COR-L47 (cell line): ENCODE results near the gene TOMM34.

Experiments used
- DNase-seq: peaks from one replicate; lab custom pipeline; 2025; lab: John Stamatoyannopoulos, UW

Gene TOMM34

GRCh38 chr20:44930517-44931168 lies 29.6 kb downstream of the TOMM34 start:
- no peak for DNase-seq

- no peak for DNase-seq
Measured at GRCh38 chr20:44928595-44928994, 31.6 kb downstream of the TOMM34 start.

- no peak for DNase-seq
Measured at GRCh38 chr20:44924541-44924940, 35.7 kb downstream of the TOMM34 start.

DNA sequence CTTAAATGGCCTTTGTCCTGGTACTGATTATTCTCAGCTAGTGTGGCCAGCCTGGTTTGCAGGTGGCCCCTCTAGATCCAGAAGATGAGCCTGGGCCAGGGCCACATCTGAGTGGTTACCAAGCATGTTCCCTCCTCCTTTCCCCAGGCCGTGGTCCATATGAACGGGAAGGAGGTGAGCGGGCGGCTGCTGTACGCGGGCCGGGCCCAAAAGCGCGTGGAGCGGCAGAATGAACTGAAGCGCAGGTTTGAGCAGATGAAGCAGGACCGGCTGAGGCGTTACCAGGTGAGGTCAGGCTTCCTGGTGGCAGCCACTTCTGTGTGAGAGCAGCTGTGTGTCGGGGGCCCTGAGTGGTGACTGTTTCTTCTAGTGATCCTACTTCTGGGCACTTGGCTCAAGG lies 38.8 kb downstream of the TOMM34 start:
- DNase-seq: no peak

- DNase-seq: no peak
Measured at GRCh38 chr20:44918761-44919160, 41.4 kb downstream of the TOMM34 start.

- DNase-seq: no peak
Measured at GRCh38 chr20:44918342-44918741, 41.9 kb downstream of the TOMM34 start.

DNA sequence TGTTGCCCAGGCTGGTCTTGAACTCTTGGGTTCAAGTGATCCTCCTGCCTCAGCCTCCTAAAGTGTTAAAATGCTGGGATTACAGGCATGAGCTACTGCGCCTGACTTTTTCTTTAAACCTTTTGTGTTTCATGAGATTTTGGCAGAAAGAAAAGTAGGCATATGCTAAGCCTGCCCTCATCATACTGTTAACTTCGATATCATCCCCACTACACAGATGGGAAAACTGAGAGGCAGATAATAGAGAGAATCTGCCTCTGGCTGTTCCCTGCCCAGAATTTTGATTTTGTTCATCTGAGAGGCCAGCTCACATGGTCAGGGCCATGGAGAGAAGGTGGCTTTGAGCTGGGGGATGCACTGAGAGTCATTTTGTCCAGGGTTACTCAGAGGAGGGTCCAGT lies 42.8 kb downstream of the TOMM34 start:
- DNase-seq: no peak

- no peak for DNase-seq
Measured at GRCh38 chr20:44916586-44916985, 43.6 kb downstream of the TOMM34 start.

DNA sequence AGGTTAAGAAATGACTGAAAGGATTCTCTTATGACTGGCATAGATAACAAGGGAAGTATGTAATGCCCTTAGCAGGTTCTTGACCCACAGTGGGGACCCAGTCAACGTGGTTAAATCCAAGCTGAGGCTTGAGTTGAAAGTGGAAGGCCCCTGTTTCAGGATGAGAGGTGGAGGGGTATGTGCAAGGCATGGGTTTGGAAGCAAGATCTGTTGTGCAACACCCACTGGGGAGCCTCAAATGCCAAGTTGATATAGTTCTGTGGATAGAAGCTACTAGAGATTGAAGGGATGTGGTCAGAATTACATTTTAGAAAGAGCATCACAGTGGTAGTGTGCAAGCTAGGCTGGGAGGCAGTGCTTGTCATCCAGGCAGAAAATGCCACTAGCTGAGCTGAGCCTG lies 45.3 kb downstream of the TOMM34 start:
- no peak for DNase-seq

GRCh38 chr20:44912189-44912588 lies 48.0 kb downstream of the TOMM34 start:
- DNase-seq: no peak

DNA sequence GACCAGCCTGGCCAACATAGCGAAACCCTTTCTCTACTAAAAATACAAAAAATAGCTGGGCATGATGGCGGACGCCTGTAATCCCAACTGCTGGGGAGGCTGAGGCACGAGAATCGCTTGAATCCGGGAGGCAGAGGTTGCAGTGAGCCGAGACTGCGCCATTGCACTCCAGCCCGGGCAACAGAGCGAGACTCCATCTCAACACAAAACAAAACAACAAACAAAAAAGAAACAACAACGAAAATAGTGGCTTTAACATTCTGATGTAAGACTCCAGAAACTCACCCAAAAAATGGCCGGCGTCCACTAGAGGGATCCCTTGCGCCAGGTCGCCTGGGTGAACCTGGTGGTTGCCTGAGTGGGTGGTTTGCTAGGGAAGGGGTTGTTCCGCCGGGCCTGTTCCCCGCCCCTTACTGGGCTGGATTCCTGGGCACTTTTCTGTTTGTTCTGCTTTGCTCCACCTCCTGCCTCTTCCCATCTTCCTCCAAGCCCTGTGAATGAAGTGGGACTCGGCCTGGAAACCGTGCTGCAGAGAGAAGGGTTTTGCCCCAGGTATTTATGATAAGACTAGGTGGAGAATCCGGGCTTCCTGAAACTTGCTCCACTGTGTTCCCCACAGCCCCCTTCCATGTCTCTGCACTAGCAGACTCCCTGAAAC lies 48.8 kb downstream of the TOMM34 start:
- peak; percentile 3 for DNase-seq

DNA sequence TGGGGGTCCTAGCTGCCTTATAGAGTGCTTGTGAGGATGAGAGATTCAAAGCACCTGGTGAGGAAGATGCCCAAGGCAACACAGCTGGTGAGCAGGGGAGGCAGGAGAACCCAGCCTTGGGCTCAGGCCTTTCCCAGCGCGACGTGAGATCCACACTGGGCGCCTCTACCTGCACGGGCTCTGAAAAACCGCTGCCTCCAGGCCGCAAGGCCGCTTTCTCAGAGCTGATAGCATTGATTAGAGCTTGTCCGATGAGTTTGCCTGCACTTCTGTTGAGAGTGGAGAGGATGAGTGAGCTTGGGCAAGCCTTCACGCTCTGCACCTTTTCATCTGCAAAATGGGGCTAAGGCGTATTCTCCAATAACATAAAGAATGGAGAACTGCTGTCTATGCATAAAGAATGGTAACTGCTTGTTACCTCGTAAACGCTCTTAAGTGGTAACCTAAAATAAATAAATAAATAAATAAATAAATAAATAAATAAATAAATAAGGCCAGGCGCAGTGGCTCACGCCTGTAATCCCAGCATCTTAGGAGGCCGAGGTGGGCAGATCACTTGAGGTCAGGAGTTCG lies 49.4 kb downstream of the TOMM34 start:
- no peak for DNase-seq

DNA sequence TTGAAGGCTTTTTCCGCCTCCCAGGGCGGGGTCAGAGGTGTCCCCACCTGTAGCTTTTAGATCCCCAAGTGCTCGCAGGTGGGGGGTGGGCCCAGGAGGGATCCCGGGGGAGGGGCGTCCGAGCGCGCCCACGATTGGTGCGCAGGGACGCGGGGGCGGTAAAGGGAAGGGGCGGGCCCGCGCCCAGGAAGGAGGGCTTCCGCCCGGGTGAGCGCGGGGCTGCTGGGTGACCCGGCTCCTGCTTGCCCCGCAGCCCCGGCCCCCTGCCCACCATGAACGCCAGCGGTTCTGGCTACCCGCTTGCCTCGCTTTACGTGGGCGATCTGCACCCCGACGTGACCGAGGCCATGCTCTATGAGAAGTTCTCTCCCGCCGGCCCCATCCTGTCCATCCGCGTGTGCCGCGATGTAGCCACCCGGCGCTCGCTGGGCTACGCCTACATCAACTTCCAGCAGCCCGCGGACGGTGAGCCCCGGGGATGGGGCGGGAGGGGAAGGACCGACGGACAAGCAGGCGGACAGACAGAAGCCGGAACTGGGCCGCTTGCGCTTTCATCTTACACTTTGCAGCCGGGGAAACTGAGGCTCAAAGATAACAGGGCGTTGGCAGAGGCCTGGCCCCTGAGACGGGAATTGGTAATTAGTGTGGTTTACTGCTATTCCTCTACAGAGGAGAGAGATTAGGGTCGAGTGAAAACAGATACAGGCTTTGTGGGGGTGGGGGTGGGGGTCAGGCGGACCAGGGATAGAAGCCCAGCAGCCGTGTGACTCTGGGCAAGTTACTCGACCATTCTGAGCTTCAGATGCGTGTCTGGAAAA lies 50.1 kb downstream of the TOMM34 start, which contains the start of gene PABPC1L:
Gene PABPC1L, plus strand, starts transcription at position 189 of the 818 bp plus-strand sequence. Its CDS starts 84 bp downstream, at position 273.
- peak; percentile 59 for DNase-seq

GRCh38 chr20:44908987-44909871 lies 51.0 kb downstream of the TOMM34 start:
- DNase-seq: no peak

GRCh38 chr20:44904377-44904776 lies 55.8 kb downstream of the TOMM34 start:
- no peak for DNase-seq

- DNase-seq: no peak
Measured at GRCh38 chr20:44901974-44902373, 58.2 kb downstream of the TOMM34 start.

- DNase-seq: no peak
Measured at GRCh38 chr20:44900231-44900854, 59.9 kb downstream of the TOMM34 start.

DNA sequence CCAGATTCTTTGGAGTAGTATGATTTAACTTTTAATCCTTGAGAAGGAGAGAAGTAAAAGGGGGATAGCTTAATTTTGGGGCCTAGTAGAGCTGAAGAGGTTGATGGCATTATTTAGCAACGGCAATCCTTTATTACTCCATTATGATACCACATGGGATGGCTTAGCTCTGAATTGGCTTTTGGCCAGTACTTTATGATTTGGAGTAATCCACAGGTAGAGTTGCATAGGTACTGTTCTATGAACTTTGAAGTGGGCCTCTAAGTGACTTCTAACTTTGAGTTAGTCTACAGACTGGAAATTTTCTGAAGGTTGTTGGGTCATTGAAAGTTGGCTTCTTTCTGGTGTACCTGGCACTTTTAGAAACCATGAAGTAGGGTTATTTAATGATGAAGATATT lies 63.1 kb downstream of the TOMM34 start:
- DNase-seq: no peak

DNA sequence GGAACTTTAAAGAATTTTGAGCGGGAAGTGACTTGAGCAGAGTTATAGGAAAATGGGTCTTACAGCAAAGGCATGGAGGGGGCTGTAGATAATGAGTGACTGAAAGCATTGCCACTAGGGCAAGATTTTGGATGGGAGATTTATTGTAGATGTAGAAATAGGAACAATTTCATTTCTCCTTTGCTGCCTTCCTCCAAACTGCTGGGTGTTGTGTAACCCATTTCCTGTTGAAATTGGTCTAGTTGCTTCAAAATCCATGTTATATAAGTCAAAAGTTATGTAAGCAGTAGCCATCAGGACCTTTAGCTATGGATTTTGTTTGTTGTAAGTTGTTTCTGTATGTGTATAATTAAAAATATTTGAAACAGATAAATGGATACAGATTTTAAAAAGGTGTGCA lies 63.6 kb downstream of the TOMM34 start:
- DNase-seq: no peak

- DNase-seq: no peak
Measured at GRCh38 chr20:44894959-44895358, 65.2 kb downstream of the TOMM34 start.
